Islet of Langerhans (tissue), 1 donor: ENCODE data around the gene SEC22B.
"Not testable (repeated sequence)": the region's sequence is repeated elsewhere in the genome, so short reads cannot be mapped to it uniquely, and the experiment has no call there.

Experiments
- FAIRE-seq: peaks from one replicate; lab custom pipeline; 2011; peaks lifted over from hg19 to GRCh38; lab: Jason Lieb, UNC

Gene SEC22B

DNA sequence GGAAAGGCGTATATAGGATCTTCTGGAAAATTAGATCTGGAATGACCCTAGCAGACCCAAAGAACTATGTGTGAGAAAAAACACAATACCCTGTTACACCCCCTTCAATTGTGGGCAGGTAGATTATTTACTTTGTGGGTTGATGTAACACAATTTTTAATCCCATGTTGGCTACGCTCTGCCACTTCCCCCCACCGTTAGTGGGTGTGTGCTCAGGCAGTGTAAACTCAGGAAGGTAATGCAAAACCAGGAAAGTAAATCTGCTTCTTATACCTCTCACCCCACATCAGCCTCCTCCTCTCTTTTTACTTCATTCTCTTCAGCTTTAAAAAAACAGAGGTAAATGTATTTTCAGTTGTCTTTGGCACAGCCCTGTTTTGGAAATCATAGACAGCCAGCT is 63.2 kb downstream of the SEC22B start:
- not testable (repeated sequence) for FAIRE-seq

DNA sequence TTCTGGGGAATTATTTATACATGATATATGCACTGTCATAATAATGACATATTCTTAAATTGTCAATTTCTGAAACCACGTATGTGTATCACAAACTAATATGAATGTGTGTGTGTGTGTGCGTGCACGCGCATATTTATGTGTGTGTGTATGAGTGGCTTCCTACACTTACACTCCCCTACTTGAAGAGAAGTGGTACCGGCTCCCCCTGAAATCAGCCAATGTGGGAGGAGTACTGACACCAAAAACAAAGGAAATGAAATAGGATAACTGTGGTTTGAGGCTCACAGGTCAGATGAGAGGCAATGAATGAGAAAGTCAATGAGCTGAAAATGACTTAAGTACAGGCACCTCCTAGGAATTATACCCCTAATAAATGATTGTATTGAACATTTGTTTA is 64.1 kb downstream of the SEC22B start:
- FAIRE-seq, result not testable (repeated sequence)

DNA sequence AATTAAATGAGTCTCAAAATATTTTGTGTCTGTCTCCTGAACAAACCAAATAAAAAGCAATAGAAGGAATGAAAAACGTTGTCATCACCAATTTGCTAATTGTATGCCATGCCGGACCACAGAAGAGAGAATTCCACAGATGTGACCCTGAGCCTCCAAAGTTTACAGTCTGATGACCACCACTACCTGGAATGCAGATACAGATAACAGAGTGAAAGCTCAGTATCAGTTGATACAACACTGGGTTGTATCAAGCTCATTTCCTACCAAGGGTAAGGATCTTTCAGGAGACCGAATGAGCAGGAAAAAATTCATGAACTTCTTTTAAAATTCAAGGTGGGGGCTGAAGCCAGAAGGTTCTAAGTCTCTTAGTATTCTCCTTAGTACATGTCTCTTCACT is 64.5 kb downstream of the SEC22B start:
- not testable (repeated sequence) for FAIRE-seq

GRCh38 chr1:120111008-120111407 is 65.3 kb downstream of the SEC22B start:
- FAIRE-seq, result not testable (repeated sequence)

DNA sequence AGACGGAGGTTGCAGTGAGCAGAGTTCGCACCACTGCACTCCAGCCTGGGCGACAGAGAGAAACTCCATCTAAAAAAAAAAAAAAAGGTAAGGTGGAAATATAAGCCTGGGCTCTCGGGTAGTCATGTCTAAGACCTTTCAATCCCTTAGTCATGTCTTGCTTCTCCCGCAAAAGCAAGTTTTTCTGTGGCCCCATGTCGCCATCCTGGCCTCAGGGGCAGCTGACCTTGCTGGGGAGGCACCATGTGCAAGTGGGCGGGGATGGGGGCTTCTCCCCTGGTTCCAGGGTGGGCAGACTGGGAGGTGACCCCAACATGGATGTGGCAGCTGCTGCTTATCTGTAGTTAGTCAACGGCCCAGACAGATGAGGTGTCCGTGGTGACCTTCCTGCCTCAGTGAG is 66.7 kb downstream of the SEC22B start:
- FAIRE-seq, result not testable (repeated sequence)

GRCh38 chr1:120109180-120109579 is 67.1 kb downstream of the SEC22B start:
- FAIRE-seq, result not testable (repeated sequence)

GRCh38 chr1:120105288-120105687 is 71.0 kb downstream of the SEC22B start:
- FAIRE-seq, result not testable (repeated sequence)

DNA sequence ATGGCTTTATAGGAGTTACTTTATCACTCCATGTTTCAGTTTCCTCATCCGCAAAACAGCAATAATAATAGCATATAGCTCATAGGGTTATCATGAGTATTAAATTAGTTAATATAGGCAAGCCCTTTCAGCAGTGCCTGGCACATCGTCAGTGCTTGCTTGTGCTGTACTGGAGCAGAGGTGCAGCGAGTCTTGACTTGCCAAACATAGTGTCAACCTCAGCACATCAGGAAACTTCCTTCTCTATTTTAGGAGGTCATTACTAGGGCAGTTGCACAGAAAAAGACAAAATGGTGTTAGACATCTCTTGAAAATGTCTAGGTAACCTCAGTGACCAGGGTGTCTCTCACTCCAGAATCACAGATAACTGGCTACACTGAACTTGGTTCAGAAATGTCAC is 72.6 kb downstream of the SEC22B start:
- FAIRE-seq, result not testable (repeated sequence)

GRCh38 chr1:120101593-120101992 is 74.7 kb downstream of the SEC22B start:
- FAIRE-seq, result not testable (repeated sequence)
